DND-41 (cell line): Measurements from ENCODE around the gene MVB12A.

ENCODE experiments used
- EZH2 ChIP-seq: IDR thresholded peaks from 3 replicates; pipeline ENCODE4 v1.6.1; 2012; ENCODE audit warnings: borderline replicate concordance, low read depth, mild to moderate bottlenecking, moderate library complexity, low read length, inconsistent platforms; ENCODE audit not compliant: severe bottlenecking
- TF ChIP-seq, protein P1 (sequence below): IDR thresholded peaks from 2 replicates; pipeline ENCODE4 v1.5.1; 2012; ENCODE audit warnings: borderline replicate concordance, low read length, moderate library complexity, mild to moderate bottlenecking; ENCODE audit not compliant: poor library complexity, severe bottlenecking; ENCODE audit errors: extremely low read depth

DNA sequence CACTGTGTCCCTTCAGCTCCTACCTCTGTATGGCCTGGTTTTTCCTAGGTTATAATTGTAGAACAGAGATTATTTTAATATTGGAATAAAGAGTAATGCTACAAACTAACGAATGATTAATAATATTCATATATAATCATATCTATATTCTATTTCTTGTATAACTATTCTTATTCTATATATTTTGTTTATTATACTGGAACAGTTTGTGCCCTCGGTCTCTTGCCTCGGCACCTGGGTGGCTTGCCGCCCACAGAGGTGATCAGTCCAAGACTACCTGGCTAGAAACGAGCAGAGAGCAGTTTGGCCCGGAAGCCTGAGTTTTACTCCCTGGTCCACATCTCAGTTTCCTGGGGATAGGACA, 46.6 kb downstream of the MVB12A start:
- TF ChIP-seq, protein P1, sequence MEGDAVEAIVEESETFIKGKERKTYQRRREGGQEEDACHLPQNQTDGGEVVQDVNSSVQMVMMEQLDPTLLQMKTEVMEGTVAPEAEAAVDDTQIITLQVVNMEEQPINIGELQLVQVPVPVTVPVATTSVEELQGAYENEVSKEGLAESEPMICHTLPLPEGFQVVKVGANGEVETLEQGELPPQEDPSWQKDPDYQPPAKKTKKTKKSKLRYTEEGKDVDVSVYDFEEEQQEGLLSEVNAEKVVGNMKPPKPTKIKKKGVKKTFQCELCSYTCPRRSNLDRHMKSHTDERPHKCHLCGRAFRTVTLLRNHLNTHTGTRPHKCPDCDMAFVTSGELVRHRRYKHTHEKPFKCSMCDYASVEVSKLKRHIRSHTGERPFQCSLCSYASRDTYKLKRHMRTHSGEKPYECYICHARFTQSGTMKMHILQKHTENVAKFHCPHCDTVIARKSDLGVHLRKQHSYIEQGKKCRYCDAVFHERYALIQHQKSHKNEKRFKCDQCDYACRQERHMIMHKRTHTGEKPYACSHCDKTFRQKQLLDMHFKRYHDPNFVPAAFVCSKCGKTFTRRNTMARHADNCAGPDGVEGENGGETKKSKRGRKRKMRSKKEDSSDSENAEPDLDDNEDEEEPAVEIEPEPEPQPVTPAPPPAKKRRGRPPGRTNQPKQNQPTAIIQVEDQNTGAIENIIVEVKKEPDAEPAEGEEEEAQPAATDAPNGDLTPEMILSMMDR, result no peak
- no peak for TF ChIP-seq EZH2
